Urinary bladder (tissue), 4 donors: ENCODE results near the gene CCR2. TPM values are rescaled to one million over a fixed set of nuclear protein-coding genes. Genes with fewer than 3 reads are reported as not detected.
"Not testable (repeated sequence)": the region's sequence is repeated elsewhere in the genome, so short reads cannot be mapped to it uniquely, and the experiment has no call there.

Experiments used
- DNase-seq: peaks from one replicate; pipeline ENCODE4 v3.0.0-alpha.2; 2015; ENCODE audit errors: extremely low spot score
- H3K27ac ChIP-seq: one replicate; pipeline ENCODE4 v1.5.1; 2013; ENCODE audit warnings: low read depth, mild to moderate bottlenecking, moderate library complexity
- H3K36me3 ChIP-seq: one replicate; pipeline ENCODE4 v1.6.1; 2013; ENCODE audit warnings: mild to moderate bottlenecking, moderate library complexity; ENCODE audit not compliant: insufficient read depth
- H3K4me1 ChIP-seq: one replicate; pipeline ENCODE4 v1.6.1; 2013; ENCODE audit warnings: mild to moderate bottlenecking, moderate library complexity; ENCODE audit not compliant: insufficient read depth
- H3K4me3 ChIP-seq: one replicate; pipeline ENCODE4 v1.5.1; 2013; ENCODE audit warnings: low read depth, low read length
- whole genome bisulfite sequencing: extraction: QIAGEN DNeasy Blood & Tissue Kit; methylation state at CpG from one replicate; pipeline ENCODE4 v1.1.7; 2013; 5-methylcytosine and 5-hydroxymethylcytosine counted together
- polyA plus RNA-seq: library from polyadenylated mRNA; stranded (reverse); fragments of 200-250 nt; gene quantifications from one replicate; pipeline ENCODE4 v1.2.3, GENCODE V29; 2013
- total RNA-seq: library from RNA; depleted of rRNA; stranded (reverse); fragments of >200 nt; gene quantifications from one replicate; pipeline ENCODE4 v1.2.3, GENCODE V29; 2014
- donor health status: healthy with polysubstance abuse.
- donor health status: healthy.

Gene CCR2
- total and polyA plus RNA-seq, 2 donors = 2.1 to 3.3 TPM

DNA sequence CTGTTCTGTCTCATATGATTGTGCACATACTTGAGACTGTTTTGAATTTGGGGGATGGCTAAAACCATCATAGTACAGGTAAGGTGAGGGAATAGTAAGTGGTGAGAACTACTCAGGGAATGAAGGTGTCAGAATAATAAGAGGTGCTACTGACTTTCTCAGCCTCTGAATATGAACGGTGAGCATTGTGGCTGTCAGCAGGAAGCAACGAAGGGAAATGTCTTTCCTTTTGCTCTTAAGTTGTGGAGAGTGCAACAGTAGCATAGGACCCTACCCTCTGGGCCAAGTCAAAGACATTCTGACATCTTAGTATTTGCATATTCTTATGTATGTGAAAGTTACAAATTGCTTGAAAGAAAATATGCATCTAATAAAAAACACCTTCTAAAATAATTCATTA is 21.9 kb downstream of the CCR2 start:
- 25% methylated on average over 2 of the region's 2 CpGs for WGBS
- Histone ChIP-seq H3K4me3 (no peak overlapping the region), H3K36me3 (no peaks in the 10 kb centered on the region), H3K4me1 (no peaks in the 10 kb centered on the region), H3K27ac (no peak overlapping the region)
- no peak for DNase-seq

DNA sequence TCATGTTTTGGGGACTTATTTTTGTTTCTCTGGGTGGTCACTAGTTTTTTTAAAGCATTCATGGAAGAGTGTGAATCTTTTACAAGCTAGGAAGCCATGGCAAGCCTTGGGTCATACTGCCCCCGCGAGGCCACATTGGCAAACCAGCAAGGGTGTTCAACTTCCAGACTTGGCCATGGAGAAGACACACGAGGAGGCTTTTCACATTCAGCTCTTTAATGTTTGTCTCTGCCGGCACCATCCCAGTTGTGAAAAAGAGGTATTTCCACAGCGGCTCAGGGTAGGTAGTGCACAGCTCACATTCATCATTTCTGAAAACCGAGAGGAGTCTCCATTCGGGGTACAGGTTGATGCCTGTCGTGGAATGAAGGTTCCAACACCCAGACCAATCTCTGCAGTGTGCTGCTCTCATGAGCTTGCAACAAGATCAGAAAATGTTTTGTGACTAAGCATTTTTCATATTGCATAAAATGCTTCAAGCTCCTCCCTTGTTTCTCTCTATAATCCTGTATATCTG is 24.6 kb downstream of the CCR2 start:
- H3K27ac ChIP-seq = no peak overlapping the region
- 41% methylated on average over 8 of the region's 8 CpGs for WGBS
- no peak overlapping the region for H3K4me3 ChIP-seq
- no peaks in the 10 kb centered on the region for H3K4me1 ChIP-seq
- DNase-seq = no peak
- no peaks in the 10 kb centered on the region for H3K36me3 ChIP-seq

DNA sequence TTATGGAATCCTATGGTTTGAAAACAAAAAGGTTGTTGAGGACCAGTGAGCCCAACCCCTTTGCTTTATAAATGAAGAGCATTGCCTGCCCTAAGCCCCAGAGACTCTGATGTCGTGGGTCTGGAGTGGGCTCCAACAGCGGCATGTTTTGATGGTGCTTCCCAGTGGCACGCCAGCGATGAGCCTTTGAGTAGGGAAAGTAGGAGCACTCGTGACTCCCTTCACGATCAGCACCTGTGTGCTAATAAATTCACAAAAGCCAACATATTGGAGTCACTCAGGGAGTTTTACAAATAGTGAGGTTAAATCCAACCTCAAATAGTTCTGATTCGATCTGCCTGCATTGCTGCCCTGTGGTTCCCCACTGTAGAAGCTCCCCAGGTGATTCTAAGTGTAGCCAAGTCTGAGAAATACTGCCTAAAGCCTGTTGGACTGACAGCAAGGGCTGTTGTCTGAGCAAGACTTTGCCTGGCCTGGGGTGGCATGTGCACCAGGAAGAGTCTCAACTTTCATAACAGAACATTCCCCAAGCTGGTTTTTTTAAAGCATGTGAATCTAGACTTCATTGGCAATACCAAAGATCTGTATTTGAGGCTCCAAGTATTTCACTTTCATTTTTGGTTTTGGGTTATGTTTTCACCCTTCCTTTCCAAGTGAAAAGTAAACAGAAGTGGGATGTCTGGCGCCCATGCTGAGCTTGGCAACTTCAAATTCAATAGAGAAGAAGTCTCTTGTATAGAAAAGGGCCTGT is 26.7 kb downstream of the CCR2 start:
- Histone ChIP-seq H3K27ac (no peak overlapping the region), H3K4me1 (no peaks in the 10 kb centered on the region), H3K36me3 (no peaks in the 10 kb centered on the region), H3K4me3 (no peak overlapping the region)
- no peak for DNase-seq
- 79% methylated on average over 8 of the region's 8 CpGs for WGBS

DNA sequence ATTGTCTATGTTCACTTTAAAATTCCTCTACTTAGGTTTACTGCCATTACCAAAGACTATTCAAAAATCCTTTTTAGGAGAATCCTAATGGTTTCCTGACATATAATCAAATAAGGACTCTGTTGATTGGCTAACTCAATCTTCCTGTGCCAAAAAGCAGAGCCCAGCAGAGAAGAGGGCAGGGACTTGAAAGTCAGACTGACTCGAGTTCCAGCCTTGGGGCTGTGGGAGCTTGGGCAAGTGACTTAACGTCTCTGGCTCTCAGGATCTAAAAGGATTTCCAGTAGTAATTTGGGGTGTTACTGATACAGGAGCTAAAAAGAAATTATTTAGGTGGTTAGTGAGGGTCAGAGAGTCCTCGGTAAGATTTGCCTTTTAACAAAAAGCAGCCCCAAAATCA is 27.7 kb downstream of the CCR2 start:
- WGBS = 33% methylated on average over 3 of the region's 3 CpGs

DNA sequence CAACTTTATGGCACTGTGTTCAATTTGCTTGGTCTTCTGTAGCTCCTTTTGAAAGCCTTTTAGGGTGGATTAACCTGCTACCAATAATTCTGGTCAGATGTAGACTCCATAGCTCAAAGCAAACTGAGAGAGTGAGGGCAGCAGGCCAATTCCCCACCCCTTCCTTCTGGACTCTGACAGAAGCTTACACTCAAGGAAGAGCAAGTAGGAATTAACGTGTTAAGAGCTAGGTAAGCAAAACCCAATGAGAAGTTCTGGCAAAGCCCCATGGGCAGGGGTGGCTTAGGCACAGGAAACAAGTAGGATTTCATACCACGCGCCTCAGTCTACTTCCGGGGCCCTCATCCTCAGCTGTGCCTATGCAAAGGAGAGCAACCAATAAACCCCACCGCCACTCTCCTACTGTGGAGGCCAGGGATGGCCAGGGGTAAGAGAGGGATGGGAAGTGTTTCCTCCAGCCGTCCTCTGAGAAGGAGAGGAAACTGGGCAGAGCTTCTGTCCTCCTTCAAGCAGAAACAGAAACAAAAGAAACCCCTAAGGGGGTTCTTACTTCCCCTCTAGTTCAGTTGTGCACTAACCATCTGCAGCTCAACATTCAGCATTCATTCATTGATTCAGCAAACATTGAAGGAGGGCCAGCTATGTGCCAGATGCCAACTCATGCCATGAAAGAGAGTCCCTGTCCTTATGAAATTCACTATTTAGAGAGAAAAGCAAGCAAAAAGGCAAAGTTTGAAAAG is 29.5 kb downstream of the CCR2 start:
- H3K36me3 ChIP-seq = no peaks in the 10 kb centered on the region
- no peak for DNase-seq
- 53% methylated on average over 6 of the region's 6 CpGs for WGBS
- no peak overlapping the region for H3K4me3 ChIP-seq
- no peaks in the 10 kb centered on the region for H3K4me1 ChIP-seq
- no peak overlapping the region for H3K27ac ChIP-seq

More for the DNA sequence above, 27.7 kb downstream of the CCR2 start:
- no peak for DNase-seq
- Histone ChIP-seq H3K27ac (no peak overlapping the region), H3K4me3 (no peak overlapping the region), H3K36me3 (no peaks in the 10 kb centered on the region), H3K4me1 (no peaks in the 10 kb centered on the region)

DNA sequence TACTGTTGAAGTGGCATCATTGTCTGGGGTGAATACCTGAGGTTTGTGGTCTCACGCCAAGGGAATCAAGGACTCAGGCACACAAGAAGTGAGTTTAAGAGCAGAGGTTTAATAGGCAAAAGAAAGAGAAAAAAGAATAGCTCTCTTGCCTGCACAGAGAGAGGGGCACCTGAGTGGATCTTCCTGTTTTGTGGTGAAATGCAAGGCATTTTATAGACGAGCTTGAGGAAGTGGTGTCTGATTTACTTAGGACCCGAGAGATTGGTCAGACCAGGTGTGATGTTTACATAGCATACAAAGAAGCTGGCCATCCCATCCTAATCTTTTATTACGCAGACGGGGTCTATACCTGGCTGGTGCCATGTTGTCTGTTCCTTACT is 30.0 kb downstream of the CCR2 start:
- no peaks in the 10 kb centered on the region for H3K36me3 ChIP-seq
- no peak for DNase-seq
- no peaks in the 10 kb centered on the region for H3K4me1 ChIP-seq
- no peak overlapping the region for H3K4me3 ChIP-seq
- H3K27ac ChIP-seq = no peak overlapping the region
- 50% methylated on average over 5 of the region's 5 CpGs for WGBS

DNA sequence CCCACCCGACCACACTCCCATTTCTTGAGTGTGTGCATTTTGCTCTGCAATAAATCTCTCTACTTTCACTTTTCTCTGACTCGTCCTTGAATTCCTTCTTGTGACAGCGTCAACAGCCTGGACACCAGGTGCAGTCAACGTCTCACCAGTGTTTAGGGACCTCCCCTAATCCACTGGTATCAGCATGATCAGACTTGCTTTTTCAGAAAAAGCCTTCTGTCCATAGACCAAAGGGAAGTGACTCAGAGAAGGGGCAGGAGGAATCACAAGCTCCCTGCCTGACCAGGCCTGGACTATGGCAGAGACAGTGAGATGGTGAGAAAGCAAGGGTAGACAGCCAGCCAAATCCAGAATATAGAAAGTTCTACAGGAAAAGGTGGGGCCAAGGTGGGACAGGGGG is 32.3 kb downstream of the CCR2 start:
- H3K4me1 ChIP-seq = no peaks in the 10 kb centered on the region
- DNase-seq = no peak
- no peak overlapping the region for H3K4me3 ChIP-seq
- H3K27ac ChIP-seq = no peak overlapping the region
- 48% methylated on average over 4 of the region's 4 CpGs for WGBS
- no peaks in the 10 kb centered on the region for H3K36me3 ChIP-seq

DNA sequence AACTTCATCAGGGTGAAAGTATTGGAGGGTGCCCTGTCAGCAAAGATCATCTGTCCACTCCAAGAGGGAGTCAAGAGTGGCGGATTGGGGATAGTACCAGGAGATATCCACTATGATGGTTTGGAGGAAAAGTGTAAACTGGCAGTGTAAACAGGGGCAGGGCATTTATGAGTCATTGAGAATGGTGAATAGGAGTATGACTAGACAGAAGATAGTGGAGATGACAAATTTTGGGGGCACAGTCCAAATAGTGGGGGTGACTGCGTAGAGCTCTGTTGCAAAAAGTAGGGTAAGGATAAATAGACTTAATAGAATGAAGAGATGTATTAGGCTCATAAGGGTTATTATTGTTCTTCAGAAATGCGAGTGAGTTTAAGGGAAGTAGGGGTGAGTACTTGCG is 34.9 kb downstream of the CCR2 start:
- H3K27ac ChIP-seq, H3K36me3 ChIP-seq, H3K4me3 ChIP-seq, DNase-seq, H3K4me1 ChIP-seq: not testable (repeated sequence)
- 91% methylated on average over 4 of the region's 4 CpGs for WGBS

DNA sequence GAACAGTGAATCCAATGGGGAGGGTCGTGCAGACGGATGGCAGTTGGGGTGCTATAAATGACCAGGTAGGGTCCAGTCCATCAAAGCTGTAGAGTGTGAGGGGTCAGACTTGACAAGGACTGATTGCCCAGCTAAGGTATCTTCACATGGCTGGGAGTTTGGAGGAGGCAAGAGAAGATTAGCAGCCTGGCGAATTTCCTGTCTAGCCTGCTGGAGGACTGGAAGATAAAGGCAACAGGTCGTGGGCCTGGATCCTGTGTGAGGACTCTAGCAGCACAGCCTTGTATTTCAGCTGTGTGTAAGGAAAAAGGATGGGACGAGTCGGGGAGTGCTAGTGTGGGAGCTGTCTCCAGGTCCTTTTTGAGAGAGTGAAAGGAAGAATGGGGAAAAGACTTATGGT is 35.4 kb downstream of the CCR2 start:
- Histone ChIP-seq H3K4me3 (no peak overlapping the region), H3K27ac (no peak overlapping the region), H3K36me3 (no peaks in the 10 kb centered on the region), H3K4me1 (no peaks in the 10 kb centered on the region)
- no peak for DNase-seq
- 71% methylated on average over 6 of the region's 6 CpGs for WGBS

DNA sequence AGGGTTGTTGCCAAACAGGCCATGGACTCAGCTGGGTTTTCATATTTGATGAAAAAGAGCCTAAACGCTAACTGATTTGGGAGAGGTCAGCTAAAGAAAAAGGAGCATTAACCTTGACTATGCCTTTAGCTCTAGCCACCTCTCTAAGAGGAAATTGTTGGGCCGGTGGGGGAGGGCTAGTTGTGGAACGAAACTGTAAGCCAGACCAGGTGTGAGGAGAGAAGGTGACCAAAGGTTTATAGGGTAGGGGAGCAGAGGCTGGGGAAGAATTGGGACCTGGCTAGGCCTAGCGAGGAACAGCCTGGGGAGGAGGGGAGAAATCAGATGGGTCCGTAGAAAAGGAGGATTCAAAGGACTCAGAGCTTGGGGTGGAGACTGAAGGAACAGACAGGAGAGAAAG is 37.6 kb downstream of the CCR2 start:
- H3K4me1 ChIP-seq, H3K4me3 ChIP-seq, H3K36me3 ChIP-seq, H3K27ac ChIP-seq, DNase-seq: not testable (repeated sequence)
- 85% methylated on average over 5 of the region's 5 CpGs for WGBS

DNA sequence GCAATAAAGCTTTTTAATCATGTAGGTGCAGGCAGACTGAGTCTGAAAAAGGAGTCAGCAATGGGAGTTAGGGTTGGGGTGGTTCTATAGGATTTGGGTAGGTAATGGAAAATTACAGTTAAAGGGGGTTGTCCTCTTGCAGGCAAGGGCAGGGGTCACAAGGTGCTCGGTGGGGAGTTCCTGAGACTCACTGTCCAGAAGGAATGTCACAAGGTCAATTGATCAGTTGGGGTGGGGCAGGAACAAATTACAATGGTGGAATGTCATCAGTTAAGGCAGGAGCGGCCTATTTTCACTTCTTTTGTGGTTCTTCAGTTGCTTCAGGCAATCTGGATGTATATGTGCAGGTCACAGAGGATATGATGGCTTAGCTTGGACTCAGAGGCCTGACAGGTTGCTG is 39.1 kb downstream of the CCR2 start:
- no peak for DNase-seq
- H3K36me3 ChIP-seq = no peaks in the 10 kb centered on the region
- H3K27ac ChIP-seq = no peak overlapping the region
- H3K4me3 ChIP-seq = no peak overlapping the region
- WGBS = 84% methylated on average over 2 of the region's 2 CpGs
- no peaks in the 10 kb centered on the region for H3K4me1 ChIP-seq

DNA sequence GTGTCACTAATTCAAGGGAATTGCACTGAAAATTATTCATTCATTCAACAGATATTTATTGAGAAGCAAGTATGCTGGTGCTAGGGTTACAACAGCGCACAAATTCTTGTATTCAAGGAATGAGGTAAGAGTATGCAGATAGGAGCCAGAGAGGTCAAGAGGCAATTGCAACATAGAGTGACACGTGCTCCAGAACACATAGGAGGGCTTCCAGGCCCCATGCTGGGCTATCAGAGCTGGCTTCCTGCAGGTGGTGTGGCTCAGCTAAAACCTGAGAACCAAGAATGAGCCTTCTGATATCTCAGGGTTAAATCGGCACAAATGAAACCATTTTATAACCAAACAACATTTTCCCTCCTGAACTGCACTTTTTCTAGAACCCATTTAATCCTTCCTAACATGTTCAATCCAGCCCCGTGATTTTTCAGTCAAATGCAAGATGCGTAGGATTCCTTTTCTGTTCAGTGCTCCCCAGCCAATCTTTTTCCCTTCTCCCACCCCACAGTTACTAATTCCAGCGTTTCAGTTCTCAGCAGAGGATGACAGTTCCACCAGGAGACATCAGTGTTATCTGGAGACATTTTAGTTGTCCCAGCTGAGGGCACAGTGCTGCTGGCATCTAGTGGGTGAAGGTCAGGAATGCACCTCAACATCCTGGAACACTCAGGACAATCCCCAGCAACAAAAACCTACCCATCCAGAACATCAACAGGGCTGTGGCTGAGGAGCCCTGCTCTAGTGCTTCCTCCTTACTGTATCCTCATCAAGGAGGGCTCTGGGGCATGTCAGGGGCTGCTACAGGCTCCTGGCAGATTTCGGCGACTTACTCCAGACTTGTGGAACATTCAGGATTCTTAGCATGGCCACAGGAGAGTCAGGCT is 39.9 kb downstream of the CCR2 start:
- Histone ChIP-seq H3K27ac (no peak overlapping the region), H3K4me1 (no peaks in the 10 kb centered on the region), H3K4me3 (no peak overlapping the region), H3K36me3 (no peaks in the 10 kb centered on the region)
- WGBS = 73% methylated on average over 8 of the region's 8 CpGs
- DNase-seq = no peak

DNA sequence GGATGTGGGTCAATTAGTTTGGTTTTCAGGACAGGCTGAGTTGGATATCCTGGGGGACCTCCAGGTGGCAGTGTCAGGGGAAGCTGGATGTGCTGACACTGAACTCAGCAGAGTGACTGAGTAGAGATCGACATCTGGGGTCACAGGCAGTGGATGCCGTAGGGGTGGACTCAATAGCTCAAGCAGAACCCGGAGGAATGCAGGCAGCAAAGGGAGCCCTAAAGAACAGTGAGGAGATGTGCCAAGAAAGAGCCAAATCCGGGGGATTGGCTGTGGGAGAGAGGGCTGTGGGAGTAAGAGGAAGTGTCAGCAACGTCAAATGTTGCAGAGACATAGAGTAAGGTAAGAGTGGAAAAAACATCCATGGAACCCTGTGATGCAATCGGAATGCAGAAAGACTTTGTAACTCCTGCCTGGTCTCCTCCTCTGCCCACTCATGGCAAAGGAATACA is 41.3 kb downstream of the CCR2 start:
- DNase-seq = no peak
- no peaks in the 10 kb centered on the region for H3K36me3 ChIP-seq
- H3K4me3 ChIP-seq = no peak overlapping the region
- WGBS = 75% methylated on average over 6 of the region's 6 CpGs
- H3K4me1 ChIP-seq = no peaks in the 10 kb centered on the region
- H3K27ac ChIP-seq = no peak overlapping the region
